Right kidney (tissue), 1 donor: ENCODE results near the gene CST9L.
"Not testable (repeated sequence)": the region's sequence is repeated elsewhere in the genome, so short reads cannot be mapped to it uniquely, and the experiment has no call there.

ENCODE experiments used
- DNase-seq: peaks from one replicate; pipeline ENCODE4 v3.0.0-alpha.2; 2016

Gene CST9L

DNA sequence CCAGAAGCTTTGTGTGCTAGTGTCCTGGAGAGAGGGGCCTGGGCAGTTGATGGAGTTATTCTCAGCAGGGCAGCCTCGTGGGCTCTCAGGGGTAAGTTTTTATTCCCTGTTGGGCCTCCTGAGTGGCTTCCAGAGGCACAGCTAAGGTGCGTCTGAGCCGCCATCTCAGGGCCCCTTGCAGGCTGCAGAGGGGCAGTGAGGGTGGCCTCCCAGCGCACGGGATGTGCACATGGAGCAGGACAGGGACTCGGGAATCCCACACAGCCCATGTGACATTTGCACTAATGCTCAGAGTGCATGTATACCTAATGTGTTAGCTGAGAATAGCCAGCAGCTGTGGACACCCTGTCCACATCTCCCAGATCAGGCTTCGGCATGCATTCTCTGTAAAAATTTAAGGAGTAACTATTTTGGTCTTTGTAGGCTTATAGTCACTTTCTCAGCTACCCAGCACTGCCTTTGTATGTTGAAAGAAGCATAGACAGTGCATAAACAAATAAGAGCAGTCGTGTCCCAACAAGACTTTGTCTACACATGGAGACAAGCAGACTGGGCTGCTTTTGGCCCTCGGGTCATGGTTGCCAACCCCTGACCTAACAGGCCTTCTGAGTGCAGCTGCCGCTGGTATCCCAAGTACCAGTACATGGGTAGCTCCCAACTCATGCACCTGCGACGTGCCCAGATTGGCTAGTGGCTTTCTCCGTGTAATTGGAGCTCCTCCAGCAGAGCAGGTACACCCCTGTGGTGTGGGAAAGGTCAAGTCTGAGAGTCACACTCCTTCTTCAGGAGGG lies 18.6 kb upstream of the CST9L start:
- DNase-seq, result no peak

DNA sequence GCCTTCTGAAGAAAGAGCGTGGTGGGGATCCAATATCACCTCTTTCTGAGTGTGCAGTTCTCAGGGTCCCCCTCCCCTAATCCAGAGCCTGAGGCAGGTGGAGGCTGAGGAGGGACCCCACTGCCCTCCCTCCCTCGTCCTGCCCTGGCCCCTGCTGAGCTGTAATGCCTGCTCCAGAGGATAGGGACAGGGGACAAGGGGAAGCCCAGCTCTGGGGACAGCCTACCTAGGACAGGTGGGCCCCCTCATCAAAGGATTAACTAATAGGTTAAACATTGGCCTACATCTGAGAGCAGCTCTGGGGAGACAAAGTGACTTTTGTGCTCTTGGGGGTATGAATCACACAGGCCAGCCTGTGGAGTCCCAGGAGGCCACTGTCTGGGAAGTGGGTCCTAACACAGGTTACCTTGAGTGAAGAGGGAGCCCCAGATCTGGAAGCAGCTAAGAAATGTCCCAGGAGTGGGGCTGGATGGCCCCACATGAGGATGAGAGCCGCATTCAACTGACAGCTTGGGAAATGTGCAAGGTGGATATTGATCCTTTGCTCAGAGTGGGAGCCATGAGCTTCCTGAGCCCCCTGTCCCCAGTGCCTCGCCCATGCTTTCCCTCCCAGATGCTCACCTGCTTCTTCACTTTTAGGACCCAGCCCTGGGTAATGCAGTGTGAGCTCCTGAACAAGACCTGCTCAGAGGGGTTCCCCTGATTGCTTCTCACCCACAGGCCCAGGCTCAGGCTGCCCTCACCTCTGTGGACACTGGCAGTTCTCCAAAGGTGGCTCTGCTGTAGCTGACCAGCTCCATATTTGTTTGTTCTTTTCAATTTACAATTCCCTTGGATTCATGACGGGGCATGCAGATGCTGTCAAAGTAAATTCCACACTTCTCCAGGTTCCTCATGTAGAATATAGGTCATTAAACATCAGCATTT lies 17.8 kb upstream of the CST9L start:
- DNase-seq, result no peak

DNA sequence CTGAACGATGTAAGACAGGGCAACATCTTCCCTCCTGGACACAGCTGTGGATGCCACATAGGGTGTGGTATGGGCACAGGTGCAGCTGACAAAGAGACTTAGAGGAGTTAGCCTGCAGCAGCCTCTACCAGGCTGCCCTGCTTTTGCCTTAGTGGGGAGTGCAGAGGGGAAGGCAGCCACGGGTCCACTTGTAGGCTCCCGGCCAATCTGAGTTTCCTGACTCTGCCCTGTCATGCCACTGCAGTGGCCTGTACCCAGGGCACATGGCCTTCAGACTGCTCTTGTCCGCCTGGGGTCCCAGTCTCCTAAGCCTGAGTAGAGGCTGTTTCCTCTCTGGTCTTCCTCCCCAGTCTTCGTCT lies 17.1 kb upstream of the CST9L start:
- DNase-seq, result no peak

DNA sequence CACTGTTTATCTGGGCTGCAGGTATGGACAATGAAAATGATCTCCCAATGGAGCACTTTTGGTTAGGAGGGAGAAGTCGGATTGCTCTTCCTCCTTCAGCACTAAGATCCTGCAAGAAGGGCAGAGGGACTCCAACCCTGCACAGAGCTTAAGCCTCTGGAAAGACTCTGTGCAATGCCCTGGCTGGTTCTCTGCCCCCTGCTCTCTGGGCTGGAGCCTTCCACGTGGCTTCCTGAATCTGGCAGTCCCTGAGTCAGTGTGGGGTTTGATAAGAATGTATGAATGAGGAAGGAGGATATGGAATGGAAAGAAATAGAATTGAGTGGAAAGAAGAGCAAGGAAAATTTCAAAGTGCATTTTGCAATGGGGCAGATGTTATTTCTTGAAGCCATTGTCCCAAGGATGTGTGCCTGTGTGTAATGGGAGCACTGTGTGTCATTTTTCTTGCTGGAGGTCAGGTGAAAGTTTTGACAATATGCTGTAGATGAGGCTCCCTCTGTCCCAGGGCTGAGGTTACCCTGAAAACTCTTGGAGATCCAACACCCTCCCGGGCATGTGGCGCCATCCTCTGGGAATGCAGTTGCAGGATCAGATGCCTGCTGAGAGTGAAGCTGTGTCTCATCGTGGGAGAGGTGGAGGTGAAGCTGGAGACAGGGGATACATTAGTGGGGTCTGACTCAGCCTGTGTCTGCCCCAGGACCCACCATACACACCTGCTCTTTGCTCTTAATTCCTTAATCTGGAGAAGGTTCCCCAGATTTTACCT lies 16.3 kb upstream of the CST9L start:
- no peak for DNase-seq

DNA sequence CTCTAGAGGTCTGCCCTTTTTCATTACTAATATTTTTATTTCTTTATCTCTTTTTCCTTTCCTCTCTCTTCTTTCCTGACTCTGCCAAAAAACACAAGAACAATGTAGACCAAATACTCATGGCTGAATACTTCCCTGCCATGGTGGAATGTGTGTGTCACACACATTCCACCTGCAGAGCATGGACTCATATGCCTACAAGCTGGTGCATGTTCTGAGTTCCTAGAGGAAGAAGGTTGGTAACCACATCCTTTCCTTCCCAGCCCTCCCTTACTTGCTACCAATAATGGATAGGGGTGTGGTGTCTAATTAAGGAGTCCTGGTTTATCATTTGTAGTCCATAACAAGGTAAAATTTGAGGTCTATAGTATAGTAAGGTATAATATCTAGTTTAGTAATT lies 15.2 kb upstream of the CST9L start:
- DNase-seq, result no peak

DNA sequence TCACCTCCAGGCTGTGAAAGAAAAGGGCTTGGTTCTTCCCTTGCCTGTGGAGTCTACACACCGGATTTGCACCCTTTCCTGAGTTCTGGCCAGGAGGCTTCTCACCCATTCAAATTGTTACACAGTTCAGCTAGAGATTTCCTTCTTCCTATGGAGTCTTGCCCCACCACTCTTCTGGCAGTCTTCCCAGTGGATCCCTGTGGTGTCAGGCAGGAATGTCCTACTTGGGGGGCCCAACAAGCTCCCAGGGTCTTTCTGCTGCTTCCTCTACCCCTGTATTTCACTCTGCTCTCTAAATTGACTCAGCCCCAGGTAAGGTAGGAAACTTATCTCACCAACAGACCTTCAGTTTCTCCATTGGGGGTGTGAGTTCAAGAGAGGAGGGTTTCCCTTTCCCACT lies 14.0 kb upstream of the CST9L start:
- DNase-seq, result no peak

DNA sequence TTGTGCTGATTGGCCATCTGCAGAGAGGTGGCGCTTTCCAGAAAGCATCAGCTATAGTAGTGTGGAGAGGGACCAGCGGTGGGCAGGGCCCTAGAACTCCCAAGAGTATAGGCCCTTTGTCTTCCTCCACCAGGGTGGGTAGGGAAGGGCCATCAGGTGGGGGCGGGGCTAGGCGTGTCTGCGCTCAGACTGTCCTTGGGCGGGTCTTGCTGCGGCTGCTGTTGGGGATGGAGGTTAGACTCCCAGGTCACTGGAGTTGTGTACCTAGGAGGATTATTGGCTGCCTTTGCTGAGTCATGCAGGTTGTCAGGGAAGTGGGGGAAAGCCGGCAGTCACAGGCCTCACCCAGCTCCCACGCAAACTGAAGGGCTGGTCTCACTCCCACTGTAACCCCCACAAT lies 13.5 kb upstream of the CST9L start:
- not testable (repeated sequence) for DNase-seq

DNA sequence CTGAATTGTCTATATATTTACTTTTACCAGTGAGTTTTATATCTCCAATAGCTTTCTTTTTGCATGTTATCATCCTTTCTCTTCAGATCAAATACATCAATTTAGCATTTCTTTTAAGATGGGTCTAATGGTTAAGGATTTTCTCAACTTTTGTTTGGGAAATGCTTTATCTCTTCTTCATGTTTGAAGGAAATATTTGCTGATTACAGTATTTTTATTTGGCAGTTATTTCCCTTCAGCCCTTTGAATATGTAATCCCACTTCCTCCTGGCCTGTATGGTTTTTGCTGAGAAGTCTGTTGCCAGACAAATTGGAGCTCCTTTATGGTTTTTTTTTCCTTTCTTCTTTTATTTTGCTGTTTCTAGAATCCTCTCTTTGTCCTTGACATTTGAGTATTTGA lies 6.7 kb upstream of the CST9L start:
- no peak for DNase-seq

DNA sequence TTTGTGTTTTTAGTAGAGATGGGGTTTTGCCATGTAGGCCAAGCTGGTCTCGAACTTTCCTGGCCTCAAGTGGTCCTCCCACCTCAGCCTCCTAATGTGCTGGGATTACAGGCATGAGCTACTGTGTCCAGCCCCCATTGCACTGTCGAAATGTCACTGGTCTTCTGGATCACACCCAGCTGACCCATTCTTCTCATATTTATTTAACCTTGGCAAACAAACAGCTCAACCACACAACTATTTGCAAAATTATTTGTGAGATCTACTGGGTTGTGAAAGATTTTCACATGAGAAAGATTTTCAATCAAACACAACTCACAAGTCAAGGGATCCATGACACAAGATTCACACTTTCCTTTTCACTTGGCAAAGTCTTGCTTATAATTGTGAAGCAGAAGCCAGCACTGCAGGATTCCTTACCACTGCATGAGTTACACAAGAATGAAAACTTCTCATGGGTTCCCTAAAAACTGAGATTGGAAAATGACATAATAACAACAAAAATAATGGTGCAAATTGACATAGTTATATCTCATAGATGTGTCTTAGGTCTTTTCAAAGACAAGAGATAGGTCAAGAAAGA lies 2.0 kb upstream of the CST9L start:
- no peak for DNase-seq

DNA sequence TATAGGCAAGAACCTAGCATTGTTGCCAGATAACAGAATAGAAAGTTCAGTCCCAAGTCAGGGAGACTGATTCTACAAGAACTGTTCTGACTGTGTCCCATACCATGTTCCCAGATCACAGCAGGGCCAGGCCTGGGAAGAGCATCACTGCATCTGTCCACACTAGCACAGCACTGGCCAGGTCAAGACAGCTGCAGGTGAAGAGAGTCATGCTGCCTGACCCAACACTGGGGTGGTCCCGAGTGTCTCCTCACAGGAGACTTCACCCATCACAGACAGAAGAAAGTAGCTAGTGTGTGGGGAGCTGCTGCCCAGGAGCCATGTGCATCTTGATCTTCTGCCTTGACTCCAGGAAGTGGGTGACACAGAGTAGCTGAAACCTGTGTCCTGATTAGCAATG lies 1.3 kb upstream of the CST9L start:
- no peak for DNase-seq

DNA sequence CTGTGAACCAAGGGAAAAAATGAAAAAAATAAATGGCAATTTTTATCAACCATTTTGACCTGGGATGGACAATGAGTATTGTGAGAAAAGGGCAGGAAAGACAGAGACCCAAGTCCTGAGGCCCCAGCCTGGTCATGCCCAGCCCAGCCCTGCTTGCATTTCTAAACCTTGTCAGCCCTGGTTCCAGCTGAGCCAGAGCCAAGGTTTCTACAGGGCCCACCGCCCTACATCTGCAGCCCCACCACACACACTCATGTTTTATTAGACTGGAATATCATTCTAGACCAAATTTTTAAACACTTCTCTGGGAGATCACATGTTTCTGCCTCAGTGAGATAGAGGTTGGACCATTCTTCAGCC lies 667 bp upstream of the CST9L start:
- DNase-seq, result no peak

DNA sequence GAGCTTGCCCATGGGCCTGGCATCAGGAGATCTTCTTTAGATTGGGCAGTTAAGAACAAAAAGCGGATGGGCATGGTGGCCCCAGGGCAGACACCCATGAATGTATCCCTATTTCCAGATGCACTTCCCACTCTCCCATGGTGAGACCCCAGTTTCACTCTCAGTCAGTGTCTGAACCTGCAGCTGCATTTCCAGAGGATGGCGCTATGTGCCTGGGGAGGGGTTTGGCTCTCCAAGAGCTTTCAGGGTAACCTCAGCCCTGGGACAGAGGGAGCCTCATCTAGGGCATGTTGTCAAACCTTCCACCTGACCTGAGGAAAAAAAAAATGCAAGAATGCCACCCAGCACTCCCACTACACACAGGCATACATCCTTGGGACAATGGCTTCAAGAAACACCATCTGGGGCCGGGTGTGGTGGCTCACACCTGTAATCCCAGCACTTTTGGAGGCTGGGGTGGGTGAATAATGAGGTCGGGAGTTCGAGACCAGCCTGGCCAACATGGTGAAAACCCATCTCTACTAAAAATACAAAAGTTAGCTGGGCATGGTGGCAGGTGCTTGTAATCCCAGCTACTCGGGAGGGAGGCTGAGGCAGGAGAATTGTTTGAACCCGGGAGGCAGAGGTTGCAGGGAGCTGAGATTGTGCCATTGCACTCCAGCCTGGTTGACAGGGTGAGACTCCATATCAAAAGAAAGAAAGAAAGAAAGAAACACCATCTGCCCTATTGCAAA lies 1.9 kb downstream of the CST9L start:
- no peak for DNase-seq

DNA sequence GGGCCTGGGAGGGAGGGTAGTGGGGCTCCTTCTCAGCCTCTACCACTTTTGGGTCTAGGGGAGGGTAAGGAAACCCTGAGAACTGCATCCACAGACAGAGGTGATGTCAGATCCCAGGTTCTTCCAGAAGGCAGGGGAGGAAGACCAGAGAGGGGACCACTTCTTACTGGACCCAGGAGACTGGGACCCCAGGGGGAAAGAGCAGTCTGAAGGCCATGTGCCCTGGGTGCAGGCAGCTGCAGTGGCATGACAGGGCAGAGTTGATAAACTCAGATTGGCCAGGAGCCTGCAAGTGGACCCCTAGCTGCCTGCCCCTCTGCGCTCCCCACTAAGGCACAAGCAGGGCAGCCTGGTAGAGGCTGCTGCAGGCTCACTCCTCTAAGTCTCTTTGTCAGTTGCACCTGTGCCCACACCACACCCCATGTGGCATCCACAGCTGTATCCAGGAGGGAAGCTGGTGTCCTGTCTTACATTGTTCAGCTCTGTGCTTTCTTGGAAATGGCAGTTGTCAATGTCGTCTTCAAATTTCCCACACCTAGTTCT lies 2.7 kb downstream of the CST9L start:
- DNase-seq, result no peak

DNA sequence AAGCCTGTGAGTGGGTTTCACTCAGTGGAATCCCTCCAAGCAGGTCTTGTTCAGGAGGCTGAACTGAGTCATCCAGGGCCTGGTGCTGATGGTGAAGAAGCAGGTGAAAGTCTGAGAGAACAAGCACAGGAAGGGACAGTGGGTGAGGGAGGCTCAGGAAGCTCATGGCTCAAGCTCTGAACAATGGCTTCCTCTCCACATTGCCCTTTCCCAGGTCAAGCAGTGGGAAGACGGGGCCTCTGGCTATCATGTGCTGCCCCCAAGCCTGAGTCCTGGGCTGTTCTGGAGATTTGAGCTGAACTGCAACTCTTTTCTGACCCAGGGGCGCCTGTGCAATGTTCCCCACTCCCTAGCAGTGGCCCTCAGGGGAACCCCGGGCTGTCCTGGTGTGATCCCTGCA lies 3.4 kb downstream of the CST9L start:
- no peak for DNase-seq

DNA sequence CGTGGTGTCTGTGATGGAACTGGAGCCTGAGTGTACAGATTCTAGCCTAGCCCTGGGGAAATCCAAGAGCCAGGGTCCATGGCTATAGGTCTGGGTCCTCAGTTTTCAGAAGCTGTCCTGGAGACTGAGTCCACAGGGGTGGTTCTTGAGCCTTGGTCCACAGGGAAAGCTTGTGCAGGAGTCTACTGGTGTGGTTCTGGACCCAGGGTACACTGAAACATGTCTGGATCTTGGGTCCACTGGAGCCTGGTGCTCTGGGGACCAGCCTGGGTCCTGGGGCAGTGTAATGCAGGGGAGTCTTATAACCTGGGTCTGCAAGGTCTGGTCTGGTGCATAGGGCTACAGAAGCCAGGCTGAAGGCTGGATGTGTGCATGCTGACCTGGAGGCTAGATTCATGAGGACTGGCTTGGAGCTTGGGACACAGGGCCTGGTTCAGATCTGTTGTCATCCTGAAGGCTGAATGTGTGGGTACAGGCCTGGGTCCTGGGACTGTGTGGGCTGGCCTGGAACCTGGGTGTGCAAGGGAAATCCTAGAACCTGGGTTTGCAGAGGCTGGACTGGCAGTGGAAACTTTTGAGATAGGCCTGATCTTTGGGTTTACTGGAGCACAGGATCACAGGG lies 5.5 kb downstream of the CST9L start:
- DNase-seq, result no peak

DNA sequence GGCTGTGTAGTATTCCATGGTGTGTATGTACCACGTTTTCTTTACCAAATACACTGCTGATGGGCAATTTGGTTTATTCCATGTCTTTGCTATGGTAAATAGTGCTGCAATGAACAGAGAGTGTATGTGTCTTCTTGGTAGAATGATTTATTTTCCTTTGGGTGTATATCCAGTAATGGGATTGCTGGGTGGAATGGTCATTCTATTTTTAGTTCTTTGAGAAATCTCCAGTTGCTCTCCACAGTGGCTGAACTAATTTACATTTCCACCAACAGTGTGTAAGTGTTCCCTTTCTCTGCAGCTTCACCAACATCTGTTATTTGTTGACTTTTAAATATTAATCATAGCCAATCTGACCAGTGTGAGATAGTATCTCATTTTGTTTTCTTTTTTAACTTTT lies 13.9 kb downstream of the CST9L start:
- no peak for DNase-seq

DNA sequence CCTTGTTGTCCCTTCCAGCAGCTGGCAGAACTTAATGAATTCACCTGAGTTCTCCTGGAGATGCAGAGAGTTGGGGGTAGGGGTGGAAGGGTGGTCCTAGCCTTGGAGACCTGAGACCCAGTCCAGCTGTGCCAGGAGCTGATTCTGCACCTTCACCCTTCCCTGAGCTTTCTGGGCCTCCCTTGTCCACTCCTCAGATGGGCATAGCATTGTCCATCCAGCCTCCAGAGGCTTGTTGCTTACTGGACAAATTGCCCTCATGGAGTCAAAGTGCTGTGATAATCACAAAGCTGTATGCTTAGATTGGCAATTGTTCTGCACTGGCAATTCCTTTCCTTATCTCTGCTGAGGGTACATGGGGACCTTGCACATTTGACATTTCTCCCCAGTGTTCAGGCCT lies 16.5 kb downstream of the CST9L start:
- DNase-seq, result no peak

DNA sequence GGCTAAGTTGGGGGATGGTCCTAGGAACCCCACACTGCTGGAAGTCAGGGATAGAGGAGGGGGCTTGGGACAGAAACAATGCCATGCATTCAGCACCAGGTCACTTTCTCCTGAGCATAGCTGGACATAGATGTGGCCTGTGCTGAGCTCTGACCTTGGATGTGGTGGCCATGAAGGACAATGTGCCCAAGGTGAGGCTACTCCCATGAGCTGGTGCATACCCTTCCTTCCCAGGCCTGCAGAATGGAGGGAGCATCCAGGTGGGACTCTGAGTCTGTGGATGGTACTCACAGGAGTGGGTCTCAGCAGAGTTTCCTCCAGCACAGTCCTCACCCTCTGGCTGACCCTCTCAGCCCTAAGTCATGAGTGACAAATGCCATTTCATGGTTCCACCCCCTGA lies 16.9 kb downstream of the CST9L start:
- no peak for DNase-seq

DNA sequence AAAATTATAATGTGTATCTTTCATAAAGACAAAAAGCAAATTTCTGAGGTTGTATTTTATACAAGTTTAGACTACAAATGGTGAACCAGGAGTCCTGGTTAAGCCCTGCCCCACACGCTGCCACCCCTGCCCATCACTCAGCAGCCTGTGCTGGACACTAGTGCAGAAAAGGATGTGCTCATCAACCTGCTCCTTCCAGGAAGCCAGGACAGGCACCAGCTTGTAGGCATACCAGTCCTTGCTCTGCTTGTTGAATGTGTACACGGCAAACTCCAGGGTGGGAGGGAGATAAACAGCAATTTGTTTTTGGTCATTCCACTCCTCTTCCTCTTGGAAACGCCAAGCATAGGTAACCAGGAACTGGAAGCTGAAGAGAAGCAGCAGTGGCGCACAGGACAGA lies 18.1 kb downstream of the CST9L start:
- DNase-seq, result no peak

DNA sequence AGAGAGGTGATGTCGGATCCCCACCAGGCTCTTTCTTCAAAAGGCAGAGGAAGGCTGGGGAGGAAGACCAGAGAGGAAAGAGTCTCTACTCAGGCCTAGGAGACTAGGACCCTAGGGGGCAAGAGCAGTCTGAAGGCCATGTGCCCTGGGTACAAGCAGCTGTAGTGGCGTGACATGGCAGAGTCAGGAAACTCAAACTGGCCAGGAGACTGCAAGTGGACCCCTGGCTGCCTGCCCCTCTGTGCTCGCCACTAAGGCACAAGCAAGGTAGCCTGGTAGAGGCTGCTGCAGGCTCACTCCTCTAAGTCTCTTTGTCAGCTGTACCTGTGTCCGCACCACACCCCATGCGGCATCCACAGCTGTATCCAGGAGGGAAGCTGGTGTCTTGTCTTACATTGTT lies 19.9 kb downstream of the CST9L start:
- DNase-seq, result no peak

DNA sequence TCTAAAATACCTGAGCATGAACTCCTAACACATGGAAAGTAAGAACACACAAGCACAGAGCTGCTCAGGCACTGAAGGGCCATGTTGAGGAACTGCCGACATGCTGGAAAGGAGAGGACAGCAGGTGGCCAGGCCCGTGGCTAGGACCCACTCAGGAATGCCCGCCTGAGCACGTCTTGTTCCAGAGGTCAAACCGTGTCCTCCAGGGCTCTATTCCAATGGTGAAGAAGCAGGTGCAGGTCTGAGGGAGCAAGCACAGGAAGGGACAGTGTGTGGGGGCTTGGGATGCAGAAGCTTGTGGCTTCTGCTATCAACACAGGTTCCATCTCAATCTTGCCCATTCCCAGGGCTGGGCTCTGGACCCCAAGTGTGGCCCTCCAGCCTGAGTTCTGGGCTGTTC lies 20.7 kb downstream of the CST9L start:
- DNase-seq, result no peak
